ENCODE results near the gene PDE6G. TPM values are rescaled to one million over a fixed set of nuclear protein-coding genes. Genes with fewer than 3 reads are reported as not detected.

The PDE6G gene
- total and polyA plus RNA-seq, 2 of the 4 experiments (the other 2 are of a cell fraction), result 2.7 TPM; not detected in 1

GRCh38 chr17:81683208-81683583, 26.9 kb upstream of the PDE6G start:
- WGBS, 2 experiments (ENCODE audit: extremely low coverage in 2 of 2, insufficient read length in 1 of 2), result 0% methylated on average over 13 of the region's 37 CpGs; no CpG with 5 or more reads in 1 of the 2 experiments
- Histone ChIP-seq H2BK5ac (ENCODE audit: low read depth, low read length, poor library complexity, severe bottlenecking) (peak overlapping the region; percentile 43), H2AFZ (replicated peaks; ENCODE audit: low read length, poor library complexity) (peak overlapping the region; percentile 87), H4K91ac (ENCODE audit: insufficient read depth, low read depth, low read length) (peak overlapping the region; percentile 47), H3K36me3 (ENCODE audit: control insufficient read depth, insufficient read depth, low read length) (peaks cover 29% of the 10 kb centered on the region), H3K27me3 (ENCODE audit: control insufficient read depth, insufficient read depth, low read length) (no peaks in the 10 kb centered on the region), H2AK5ac (ENCODE audit: low read depth, low read length) (peak overlapping the region; percentile 90), H3K27ac (ENCODE audit: insufficient read depth, low read length) (peak overlapping the region; percentile 68), H3K4me3 (ENCODE audit: insufficient read depth, low read depth, low read length) (peak overlapping the region; percentile 68), H3K18ac (ENCODE audit: low read depth, low read length) (peak overlapping the region; percentile 11; the same call in 1 of the 2 replicates), H3K4ac (ENCODE audit: low read depth, low read length) (peak overlapping the region; percentile 81), H2AK9ac (replicated peaks; ENCODE audit: low read depth, low read length, poor library complexity) (peak overlapping the region; percentile 97), H2BK15ac (ENCODE audit: low read depth, low read length) (no peak overlapping the region), H2BK20ac (ENCODE audit: low read depth, low read length) (no peak overlapping the region), H3K9me1 (ENCODE audit: insufficient read depth, low read length) (peaks cover 6% of the 10 kb centered on the region; the same call in 1 of the 2 replicates), H4K5ac (ENCODE audit: low read depth, low read length) (peak overlapping the region; percentile 5), H3K79me1 (ENCODE audit: low read depth in 1 of 2, low read length in 2 of 2) (peaks cover 23 to 80% of the 10 kb centered on the region in 2 experiments; a peak in 3 of 4 replicates), H3K23ac (ENCODE audit: low read depth, low read length) (peak overlapping the region; percentile 45; the same call in 1 of the 2 replicates), H3K4me2 (ENCODE audit: low read depth, low read length) (peak overlapping the region; percentile 95), H2BK120ac (ENCODE audit: low read depth, low read length) (0 out of 2 replicates have a peak overlapping the region, but pooled peaks have one; percentile 5), H3K4me1 (ENCODE audit: control insufficient read depth, insufficient read depth, low read length) (peaks cover 10% of the 10 kb centered on the region), H3K14ac (replicated peaks; ENCODE audit: low read depth, low read length) (peak overlapping the region; percentile 48), H4K20me1 (ENCODE audit: insufficient read depth, low read length) (peaks cover 43% of the 10 kb centered on the region), H4K8ac (ENCODE audit: low read depth in 2 of 2, low read length in 2 of 2) (peak overlapping the region; percentile 77 to 80), H3K9me3 (ENCODE audit: control insufficient read depth, insufficient read depth, low read length) (no peaks in the 10 kb centered on the region), H3K9ac (ENCODE audit: low read depth, low read length) (peak overlapping the region; percentile 89), H3K56ac (ENCODE audit: extremely low read depth, insufficient read depth, low read length) (peak overlapping the region; percentile 24; the same call in 1 of the 2 replicates)
- ATAC-seq (ENCODE audit: low read depth) (peak; percentile 6), DNase-seq (peak; percentile 5)
- TF ChIP-seq CTCF (conservative IDR thresholded peaks at IDR 0.05; ENCODE audit: low read depth, low read length), result no peak
- no peak for TF ChIP-seq MXI1 (IDR thresholded peaks at IDR 0.05; ENCODE audit: borderline replicate concordance, low read depth, low read length)
- TF ChIP-seq BHLHE40 (IDR thresholded peaks at IDR 0.05; ENCODE audit: low read depth, low read length), result no peak
- no peak for TF ChIP-seq CHD1 (IDR thresholded peaks at IDR 0.05; ENCODE audit: low read depth, low read length)
- in situ Hi-C loops (cut with MboI; ENCODE audit: low sequenced_read_pairs) (no loop called here), dilution Hi-C loops (cut with HindIII; ENCODE audit: low sequenced_read_pairs, unreplicated experiment) (no loop called here), intact Hi-C loops (cut with micrococcal nuclease) (no loop called here)
- POLR2A ChIA-PET (ENCODE audit: unreplicated experiment), result no interaction called here
- CTCF ChIA-PET, result no interaction called here
- BruUV-seq (replicated peaks), result no TSS peak
